Activated CD8-positive, alpha-beta memory T cell treated with anti-CD3 and anti-CD28 coated beads for 36 hours (primary cell): ENCODE measurements around the gene ASXL1. TPM values are rescaled to one million over a fixed set of nuclear protein-coding genes. Genes with fewer than 3 reads are reported as not detected.
"Not testable (repeated sequence)": the region's sequence is repeated elsewhere in the genome, so short reads cannot be mapped to it uniquely, and the experiment has no call there.

Experiments used
- CTCF ChIA-PET: fragments of 350-600 bp; sonication (Branson Sonifier 250); formaldehyde crosslinking; loops from one replicate; lab custom pipeline; 2021; ENCODE audit warnings: antibody characterized with exemption; lab: Charles Lee
- POLR2A ChIA-PET: fragments of 350-600 bp; sonication (Branson Sonifier 250); formaldehyde crosslinking; loops from one replicate; lab custom pipeline; 2021; ENCODE audit warnings: antibody characterized with exemption; lab: Charles Lee
- total RNA-seq, 2 experiments: library from RNA; stranded (reverse); gene quantifications; one replicate each; pipeline ENCODE4 v1.2.3, GENCODE V29; 2021

Gene ASXL1
- total RNA-seq, 2 experiments from 2014 or later: 119 to 122 TPM

DNA sequence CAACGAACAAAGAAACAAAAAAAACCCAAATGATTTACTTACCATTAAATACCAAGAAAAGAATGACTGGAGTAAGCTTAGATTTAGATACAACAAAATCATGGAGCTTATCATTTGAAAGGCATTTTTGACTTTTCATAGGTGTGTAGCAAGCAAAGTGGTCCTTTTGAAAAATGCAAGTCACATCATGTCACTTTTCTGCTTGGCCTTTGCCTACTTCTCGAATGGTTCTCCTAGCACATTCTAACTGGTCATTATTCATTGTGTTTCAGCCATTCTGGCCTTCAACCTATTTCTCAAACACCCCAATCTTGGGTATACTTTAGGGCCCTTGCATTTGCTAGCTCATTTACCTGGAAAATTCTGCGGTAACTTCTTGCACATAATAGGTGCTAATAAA, 22.6 kb downstream of the ASXL1 start:
- POLR2A ChIA-PET: interaction anchor here (0.8 kb wide), 1 partner anchor 98 kb away, joined by 3 read pairs; no protein-coding TSS in a partner anchor
- CTCF ChIA-PET: no interaction called here

DNA sequence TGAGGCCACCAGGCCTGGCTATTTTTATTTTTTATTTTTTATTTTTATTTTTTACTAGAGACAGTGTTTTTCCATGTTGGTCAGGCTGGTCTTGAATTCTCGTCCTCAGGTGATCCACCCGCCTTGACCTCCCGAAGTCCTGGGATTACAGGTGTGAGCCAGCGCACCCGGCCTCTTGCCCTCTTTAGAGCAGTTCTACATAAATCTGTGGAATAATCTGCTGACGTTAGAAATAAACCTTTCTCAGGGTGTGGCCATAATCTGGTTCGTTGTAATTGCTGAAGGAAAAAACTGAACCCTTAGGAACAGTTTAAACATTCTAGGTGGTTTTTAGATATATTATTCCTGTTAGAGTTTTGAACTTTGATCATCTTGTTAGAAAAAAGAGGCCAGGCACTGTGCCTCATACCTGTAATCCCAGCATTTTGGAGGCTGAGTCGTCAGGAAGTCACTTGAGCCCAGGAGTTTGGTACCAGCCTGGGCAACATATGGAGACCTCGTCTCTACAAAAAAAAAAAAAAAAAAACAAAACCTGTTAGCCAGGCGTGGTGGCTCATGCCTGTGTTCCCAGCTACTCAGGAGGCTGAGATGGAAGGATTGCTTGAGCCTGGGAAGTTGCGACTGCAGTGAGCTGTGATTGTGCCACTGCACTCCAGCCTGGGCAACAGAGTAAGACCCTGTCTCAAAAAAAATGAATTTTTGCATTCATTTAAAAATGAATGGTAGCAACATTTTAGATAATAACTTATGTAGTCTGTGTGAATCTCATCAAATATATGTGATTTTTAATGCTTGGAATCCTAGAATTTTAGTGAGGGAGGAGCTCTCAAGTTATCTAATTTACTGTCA, 24.2 kb downstream of the ASXL1 start:
- CTCF ChIA-PET: interaction anchor here (0.6 kb wide), 1 partner anchor 128 kb away, joined by 3 read pairs; no protein-coding TSS in a partner anchor
- POLR2A ChIA-PET: no interaction called here

DNA sequence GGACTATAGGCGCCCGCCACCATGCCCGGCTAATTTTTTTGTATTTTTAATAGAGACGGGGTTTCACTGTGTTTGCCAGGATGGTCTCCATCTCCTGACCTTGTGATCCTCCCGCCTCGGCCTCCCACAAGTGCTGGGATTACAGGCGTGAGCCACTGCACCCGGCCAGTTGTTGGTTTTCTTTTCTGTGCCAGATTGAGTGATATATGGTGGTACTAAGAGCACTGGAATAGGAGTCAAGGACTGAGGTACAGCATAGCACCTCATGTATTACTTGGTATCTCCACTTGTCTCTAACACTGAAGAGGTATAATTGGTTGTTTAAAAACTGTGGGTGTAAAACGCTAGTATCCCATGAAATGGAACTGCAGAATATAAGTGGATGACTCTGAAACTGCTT, 25.3 kb downstream of the ASXL1 start:
- POLR2A ChIA-PET: not testable (repeated sequence)
- CTCF ChIA-PET: interaction anchor here (0.6 kb wide), 1 partner anchor 29 kb away, joined by 3 read pairs; no protein-coding TSS in a partner anchor

DNA sequence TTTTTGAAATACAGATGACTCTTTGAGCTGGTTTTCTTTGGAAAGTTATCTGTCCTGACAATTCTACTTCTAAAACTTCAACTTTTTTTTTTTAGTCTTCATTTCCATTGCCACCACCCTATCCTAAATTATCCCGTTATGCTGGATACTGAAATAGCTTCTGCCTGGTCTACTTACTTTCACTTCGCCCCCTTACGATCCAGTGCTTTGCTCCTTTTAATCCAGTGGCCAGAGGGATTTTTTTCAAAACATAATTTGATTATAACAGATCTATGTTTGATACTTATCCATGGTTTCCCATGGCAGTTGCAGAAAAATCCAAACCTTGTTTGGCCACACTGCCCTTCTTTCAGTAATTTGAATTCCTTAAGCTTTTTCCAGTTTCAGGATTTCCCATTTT, 27.4 kb downstream of the ASXL1 start:
- ChIA-PET CTCF (interaction anchor here (0.6 to 1.4 kb wide), 2 partner anchors 267 to 959 kb away, joined by 3 to 4 read pairs; no protein-coding TSS in a partner anchor), POLR2A (interaction anchor here (0.5 kb wide), 1 partner anchor 100 kb away, joined by 4 read pairs; no protein-coding TSS in a partner anchor)

DNA sequence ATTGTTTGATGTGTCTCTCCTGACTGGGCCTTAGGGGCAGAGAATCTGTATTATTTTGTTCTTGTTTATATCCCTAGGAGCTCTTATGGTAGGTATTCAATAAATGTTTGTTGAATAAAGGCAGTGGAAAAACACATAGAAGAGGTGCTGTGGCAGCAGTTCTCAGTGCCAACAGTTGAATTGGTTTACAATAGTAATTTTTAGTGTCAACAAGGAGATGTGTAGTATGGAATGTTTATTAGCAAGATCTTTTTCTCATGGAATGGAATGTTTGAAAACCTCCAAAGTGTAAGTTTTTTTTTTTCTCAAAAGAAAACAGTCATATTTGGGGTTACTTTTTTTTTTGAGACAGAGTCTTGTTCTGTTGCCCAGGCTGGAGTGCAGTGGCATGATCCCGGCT, 28.0 kb downstream of the ASXL1 start:
- CTCF ChIA-PET: interaction anchor here (1.4 kb wide), 1 partner anchor 267 kb away, joined by 4 read pairs; no protein-coding TSS in a partner anchor
- POLR2A ChIA-PET: no interaction called here

DNA sequence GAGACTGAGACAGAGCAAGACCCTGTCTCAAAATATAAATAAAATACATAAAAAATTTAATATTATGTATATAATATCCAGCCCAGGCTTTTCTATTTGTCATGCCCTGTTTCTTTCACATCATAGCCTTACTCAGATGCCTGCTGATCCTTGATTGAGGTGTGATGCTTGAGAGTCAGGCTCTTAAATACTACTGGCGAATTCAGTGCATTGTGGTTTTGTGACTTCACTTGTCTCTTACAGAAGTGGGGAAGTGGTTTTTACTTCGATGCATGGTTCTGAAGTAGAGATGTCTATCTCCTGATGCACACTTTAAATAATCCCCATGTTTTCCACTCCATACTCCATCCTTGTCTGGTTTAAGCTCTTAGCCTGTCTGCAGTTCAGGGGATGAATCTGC, 29.1 kb downstream of the ASXL1 start:
- ChIA-PET POLR2A (no interaction called here), CTCF (no interaction called here)

DNA sequence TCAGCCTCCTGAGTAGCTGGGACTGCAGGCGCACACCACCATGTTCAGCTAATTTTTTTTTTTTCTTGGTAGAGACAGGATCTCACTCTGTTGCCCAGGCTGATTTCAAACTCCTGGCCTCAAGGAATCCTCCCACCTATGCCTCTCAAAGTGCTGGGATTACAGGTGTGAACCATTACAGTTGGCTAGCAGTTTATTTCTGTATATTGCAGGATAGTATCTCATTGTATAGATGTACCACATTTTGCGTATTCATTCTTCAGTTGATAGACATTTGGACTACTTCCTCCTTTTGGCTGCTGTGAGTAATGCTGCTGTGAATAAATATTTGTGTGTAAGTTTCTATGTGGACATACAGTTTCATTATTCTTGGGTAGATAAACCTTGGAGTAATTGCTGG, 32.9 kb downstream of the ASXL1 start:
- CTCF ChIA-PET: interaction anchor here (0.5 to 1.5 kb wide), 2 partner anchors 16 to 514 kb away, joined by 3 to 4 read pairs; no protein-coding TSS in a partner anchor
- POLR2A ChIA-PET: no interaction called here

DNA sequence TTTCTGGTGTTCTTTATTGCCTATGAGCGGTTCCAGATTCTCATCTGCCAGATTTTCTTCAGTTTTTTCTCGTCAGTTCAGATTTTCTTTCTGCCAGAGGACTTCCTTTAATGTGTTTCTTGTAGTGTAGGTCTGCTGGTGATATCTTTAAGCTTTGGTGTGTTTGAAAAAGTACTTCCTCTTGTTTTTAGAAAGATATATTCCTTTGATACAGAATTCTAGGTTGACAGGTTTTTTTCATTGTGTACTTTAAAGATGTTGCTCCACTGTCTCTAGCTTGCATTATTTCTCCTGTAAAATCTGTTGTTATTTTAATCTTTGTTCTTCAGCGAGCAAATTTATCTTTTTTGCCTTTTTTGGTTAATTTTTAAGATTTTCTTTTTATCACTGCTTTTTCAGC, 36.9 kb downstream of the ASXL1 start:
- CTCF ChIA-PET: interaction anchor here (0.9 kb wide), 1 partner anchor 12 kb away, joined by 4 read pairs; no protein-coding TSS in a partner anchor
- POLR2A ChIA-PET: no interaction called here

DNA sequence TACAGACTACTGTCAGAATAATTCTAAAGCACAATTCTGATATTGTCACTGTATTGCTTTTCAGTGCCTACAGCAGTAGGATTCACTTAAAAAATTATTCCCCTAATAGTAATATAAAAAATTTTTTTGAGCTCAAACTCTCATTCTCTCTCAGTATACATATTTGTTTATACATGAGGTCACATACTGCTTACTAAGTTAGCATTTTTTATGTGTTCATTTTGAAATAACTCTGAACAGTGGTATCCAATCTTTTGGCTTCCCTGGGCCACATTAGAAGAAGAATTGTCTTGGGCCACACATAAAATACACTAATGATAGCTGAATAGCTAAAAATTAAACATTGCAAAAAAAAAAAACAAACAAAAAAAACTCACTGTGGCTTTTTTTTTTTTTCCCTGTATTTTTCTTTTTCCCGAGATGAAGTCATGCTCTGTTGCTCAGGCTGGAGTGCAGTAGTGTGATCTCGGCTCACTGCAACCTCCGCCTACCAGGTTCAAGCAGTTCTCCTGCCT, 38.6 kb downstream of the ASXL1 start:
- ChIA-PET CTCF (no interaction called here), POLR2A (interaction anchor here (0.6 kb wide), 1 partner anchor 22 kb away, joined by 11 read pairs; no protein-coding TSS in a partner anchor)

DNA sequence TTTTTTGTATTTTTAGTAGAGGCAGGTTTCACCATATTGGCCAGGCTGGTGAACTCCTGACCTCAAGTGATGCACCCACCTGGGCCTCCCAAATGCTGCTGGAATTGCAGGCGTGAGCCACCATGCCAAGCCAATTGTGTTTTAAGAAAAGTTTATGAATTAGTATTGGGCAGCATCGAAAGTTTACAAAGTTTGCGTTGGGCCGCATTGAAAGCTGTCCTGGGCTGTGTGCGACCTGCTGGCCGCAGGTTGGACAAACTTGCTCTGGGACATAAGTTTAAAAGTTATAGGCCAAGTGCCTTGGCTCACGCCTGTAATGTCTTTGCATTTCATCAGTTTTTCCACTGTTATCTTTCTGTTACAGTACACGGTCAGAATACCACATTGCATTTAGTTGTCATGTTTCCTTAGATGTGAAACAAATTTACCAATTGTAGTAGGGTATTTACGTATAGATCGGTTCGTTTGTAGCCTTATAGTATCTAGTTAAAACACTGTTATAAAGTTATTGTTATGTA, 39.5 kb downstream of the ASXL1 start:
- POLR2A ChIA-PET: no interaction called here
- CTCF ChIA-PET: no interaction called here

DNA sequence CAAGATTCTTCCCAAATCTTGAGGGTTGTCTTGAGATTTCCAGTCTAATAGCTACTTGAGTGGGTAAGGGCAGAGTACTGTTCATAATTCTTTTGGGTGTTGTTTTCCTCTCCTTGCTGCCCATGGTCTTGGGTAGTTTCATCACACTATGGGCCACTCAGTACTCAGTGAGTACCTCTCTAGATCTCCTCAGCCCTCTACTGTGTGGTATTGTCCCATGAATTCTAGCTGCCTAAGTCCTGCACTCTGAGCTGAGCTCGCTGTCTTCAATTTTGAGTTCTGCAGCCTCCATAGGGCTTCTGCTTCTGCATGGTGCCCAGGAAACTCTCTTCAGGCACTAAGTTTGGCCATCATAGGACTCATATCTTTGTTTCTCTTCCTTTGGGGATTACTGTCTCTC, 42.3 kb downstream of the ASXL1 start:
- ChIA-PET POLR2A (no interaction called here), CTCF (interaction anchor here (1.1 kb wide), 1 partner anchor 10 kb away, joined by 3 read pairs; no protein-coding TSS in a partner anchor)

DNA sequence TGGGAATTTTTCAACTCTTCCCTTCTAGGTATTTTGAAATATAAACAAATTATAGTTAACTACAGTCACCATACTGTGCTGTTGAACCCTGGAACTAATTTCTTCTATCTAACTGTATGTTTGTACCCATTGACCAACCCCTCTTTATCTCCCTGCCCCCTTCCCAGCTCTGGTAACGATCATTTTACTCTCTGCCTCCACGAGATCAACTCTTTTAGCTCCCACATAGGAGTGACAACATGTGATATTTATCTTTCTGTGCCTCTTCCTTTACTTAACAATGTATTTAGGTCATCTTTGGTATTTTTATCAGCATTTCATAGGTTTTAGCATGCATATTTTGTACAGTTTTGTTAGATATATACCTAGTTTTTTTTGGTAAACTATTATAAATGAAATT, 45.9 kb downstream of the ASXL1 start:
- CTCF ChIA-PET: no interaction called here

DNA sequence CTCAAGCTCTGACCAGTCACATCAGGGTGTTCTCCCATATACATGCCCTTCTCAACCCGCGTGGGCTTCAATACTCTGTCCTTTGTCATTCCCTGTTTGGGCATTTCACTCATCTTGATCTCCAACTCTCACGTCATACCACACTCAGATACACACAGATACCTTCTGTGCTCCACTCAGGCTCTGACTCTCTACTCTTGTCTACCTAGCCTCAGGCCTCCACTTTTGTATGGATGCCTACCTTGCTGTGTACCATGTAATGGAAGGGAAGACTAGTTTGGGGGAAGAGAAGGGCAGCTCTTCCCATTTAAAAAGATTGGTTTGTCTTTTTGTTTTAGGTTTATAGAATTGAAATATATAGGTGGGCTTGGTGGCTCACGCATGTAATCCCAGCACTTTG, 48.6 kb downstream of the ASXL1 start:
- POLR2A ChIA-PET: interaction anchor here (0.6 kb wide), 1 partner anchor 74 kb away, joined by 9 read pairs; no protein-coding TSS in a partner anchor
- CTCF ChIA-PET: interaction anchor here (1.2 kb wide), 1 partner anchor 15 kb away, joined by 3 read pairs; no protein-coding TSS in a partner anchor

More for the DNA sequence above, 45.9 kb downstream of the ASXL1 start:
- POLR2A ChIA-PET: no interaction called here

DNA sequence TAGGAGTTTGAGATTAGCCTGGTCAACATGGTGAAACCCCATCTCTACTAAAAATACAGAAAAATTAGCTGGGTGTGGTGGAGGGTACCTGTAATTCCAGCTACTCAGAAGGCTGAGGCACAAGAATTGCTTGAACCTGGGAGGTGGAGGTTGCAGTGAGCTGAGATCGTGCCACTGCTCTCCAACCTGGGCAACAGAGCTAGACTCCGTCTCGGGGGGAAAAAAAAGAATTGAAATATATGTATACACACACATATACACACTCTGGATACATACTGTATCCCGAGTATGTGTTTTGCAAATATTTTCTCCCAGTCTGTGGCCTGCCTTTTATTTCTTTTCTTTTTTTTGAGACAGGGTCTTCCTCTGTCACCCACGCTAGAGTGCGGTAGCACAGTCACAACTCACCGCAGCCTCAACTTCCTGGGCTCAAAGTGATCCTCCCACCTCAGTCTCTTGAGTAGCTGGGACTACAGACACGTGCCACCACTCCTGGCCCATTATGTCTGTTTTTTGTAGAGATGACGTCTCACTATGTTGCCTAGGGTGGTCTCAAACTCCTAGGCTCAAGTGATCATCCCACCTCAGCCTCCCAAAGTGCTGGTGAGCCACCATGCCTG, 49.1 kb downstream of the ASXL1 start:
- ChIA-PET POLR2A (interaction anchor here (0.6 to 1.4 kb wide), 2 partner anchors 32 to 74 kb away, joined by 3 to 9 read pairs; no protein-coding TSS in a partner anchor), CTCF (interaction anchor here (0.6 to 1.2 kb wide), 3 partner anchors 12 to 90 kb away, joined by 3 to 4 read pairs (median 3); no protein-coding TSS in a partner anchor)

DNA sequence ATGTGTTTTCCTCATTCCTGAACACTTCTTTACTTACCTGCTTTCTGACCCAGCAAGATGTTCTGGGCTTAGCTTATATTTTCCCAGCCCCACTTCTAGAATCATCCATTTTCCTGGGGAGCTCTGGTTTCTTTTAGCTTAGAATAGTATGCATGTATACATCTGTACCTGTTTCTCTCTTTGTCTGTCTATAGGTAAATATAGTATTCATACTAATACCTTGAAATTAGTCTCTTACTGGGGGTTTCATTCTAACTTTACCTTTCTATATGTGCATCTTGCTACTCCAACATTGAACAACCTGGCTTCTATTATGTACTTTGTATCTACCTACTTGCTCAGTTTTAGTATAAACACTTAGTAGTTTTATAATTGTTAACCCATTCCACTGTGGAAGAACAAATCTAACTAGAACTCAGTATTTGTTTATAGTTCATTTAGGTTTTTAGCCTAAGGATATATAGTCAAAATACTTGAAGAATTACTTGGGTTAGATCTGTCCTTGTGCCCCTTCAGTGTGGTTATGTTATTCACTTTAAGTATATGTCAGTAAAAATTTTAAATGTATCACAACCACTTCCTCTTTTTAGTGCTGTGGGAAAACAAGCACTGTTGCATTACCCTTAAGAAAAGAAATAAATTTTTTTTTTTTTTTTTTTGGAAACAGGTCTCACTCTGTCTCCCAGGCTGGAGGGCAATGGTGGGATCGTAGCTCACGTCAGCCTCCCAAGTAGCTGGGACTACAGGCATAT, 54.0 kb downstream of the ASXL1 start:
- POLR2A ChIA-PET: no interaction called here
- CTCF ChIA-PET: interaction anchor here (1.0 kb wide), 1 partner anchor 29 kb away, joined by 3 read pairs; no protein-coding TSS in a partner anchor

DNA sequence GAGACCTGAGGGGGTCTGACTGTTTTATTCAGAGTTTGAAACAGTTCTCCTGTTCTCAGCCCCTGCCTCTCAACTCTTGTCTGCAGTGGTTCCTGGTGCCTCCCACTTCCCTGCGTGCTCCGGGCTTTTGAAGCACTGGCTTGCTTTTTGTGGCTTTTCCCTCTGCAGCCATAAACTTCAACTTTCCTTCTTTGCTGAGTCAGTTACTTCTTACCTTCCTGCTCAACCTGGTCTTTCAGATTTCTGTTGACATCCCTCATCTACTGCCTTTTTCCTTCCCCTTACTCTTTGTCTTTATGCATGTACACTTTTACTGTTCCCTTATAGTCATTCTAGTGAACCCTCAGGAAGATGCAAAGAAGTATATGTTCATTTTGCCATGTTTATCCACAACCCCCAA, 57.4 kb downstream of the ASXL1 start:
- ChIA-PET CTCF (no interaction called here), POLR2A (interaction anchor here (1.1 kb wide), 1 partner anchor 299 kb away, joined by 5 read pairs; no protein-coding TSS in a partner anchor)

DNA sequence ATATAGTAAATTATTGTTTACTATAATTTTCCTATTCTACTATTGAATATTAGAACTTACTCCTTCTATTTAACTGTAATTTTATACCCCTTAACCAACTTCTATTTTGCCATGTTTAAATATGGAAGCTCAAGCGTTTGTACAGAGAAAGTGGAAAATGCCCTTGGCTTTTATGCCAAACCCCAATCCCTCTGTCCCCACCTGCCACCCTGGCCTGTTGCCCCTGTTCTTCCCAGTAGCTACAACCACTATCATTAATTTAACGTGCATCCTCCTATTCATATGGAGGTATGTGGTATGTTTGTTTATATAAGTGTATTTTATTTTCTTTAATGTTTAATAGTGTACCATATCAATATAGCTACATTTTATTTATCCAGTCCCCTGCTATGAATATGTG, 58.1 kb downstream of the ASXL1 start:
- POLR2A ChIA-PET: interaction anchor here (1.1 kb wide), 1 partner anchor 300 kb away, joined by 5 read pairs; no protein-coding TSS in a partner anchor
- CTCF ChIA-PET: no interaction called here

DNA sequence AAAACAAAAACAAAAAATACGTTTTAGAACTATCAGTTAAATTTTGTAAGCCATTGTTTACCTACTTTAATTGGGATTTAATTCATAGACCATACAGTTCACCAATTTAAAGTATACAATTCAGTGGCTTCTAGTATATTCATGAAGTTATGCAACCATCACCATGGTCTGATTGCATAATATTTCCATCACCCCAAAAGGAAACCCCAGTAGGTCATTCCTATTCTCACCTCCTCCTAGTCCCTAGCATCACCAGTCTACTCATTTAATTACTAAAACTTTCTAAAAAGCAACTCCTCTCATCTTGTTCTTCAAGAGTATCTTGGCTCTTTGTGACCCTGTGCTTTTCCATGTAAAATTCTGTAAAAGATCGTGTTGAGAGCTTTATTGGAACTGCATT, 60.2 kb downstream of the ASXL1 start:
- POLR2A ChIA-PET: interaction anchor here (0.6 to 0.7 kb wide), 3 partner anchors 17 to 170 kb away, joined by 8 to 11 read pairs (median 8); no protein-coding TSS in a partner anchor
- CTCF ChIA-PET: no interaction called here
